ENCODE measurements around the gene ARHGAP27. TPM values are rescaled to one million over a fixed set of nuclear protein-coding genes. Genes with fewer than 3 reads are reported as not detected.
"Not testable (repeated sequence)": the region's sequence is repeated elsewhere in the genome, so short reads cannot be mapped to it uniquely, and the experiment has no call there.

ARHGAP27 gene
- polyA plus RNA-seq, 1 experiment, result 2.3 TPM

DNA sequence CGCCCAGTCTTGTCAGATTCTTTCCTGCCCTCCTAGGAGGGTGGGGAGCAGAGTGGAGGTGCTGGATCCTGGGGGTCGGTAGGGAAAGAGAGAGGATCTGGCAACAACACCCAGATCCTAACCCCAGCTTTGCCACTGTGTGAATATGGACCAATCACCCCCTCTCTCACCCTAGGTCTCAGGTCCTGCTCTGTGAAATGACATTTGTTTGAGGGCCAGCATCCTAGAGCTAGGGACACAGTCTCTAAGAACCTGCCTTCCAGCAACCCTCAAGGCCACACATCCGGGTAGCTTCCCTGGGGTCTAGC, 87.5 kb downstream of the ARHGAP27 start:
- no peak for DNase-seq (ENCODE audit: low read depth)
- Histone ChIP-seq H3K36me3 (ENCODE audit: control insufficient read depth, insufficient read depth, low read length) (no peaks in the 10 kb centered on the region), H3K4me3 (ENCODE audit: low read depth, low read length) (no peak overlapping the region), H3K27me3 (ENCODE audit: control insufficient read depth, insufficient read depth, low read length) (no peaks in the 10 kb centered on the region)
- ChIA-PET CTCF (interaction anchor here (0.9 to 2.4 kb wide), 8 partner anchors 20 to 123 kb away, joined by 3 to 9 read pairs (median 4); partner anchors contain the start of genes FMNL1 and MAP3K14), POLR2A (interaction anchor here (0.8 to 0.9 kb wide), 2 partner anchors 24 to 28 kb away, joined by 5 read pairs; partner anchors contain the start of gene MAP3K14)
- no peak for TF ChIP-seq CTCF (IDR thresholded peaks at IDR 0.05; ENCODE audit: insufficient read depth, low read depth, low read length)

DNA sequence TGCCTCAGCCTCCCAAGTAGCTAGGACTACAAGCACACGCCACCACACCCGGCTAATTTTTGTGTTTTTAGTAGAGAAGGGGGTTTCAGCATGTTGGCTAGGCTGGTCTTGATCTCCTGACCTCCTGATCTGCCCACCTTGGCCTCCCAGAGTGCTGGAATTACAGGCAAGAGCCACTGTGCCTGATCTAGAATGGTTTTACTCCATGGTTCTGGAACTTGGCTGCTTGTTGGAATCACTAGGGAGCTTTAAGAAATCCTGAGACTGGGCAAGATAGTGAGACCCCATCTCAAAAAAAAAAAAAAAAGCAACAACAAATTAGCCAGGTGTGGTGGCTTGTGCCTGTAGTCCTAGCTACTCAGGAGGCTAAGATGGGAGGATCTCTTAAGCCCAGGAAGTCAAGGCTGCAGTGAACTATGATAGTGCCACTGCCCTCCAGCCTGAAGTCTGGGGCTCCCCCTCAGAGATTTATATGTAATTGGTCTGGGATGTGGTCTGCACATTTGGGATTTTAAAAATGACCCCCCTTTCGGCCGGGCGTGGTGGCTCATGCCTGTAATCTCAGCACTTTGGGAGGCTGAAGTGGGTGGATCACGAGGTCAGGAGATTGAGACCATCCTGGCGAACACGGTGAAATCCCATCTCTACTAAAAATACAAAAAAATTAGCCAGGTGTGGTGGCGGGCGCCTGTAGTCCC, 88.6 kb downstream of the ARHGAP27 start:
- POLR2A ChIA-PET; H3K36me3 ChIP-seq (ENCODE audit: control insufficient read depth, insufficient read depth, low read length); H3K27me3 ChIP-seq (ENCODE audit: control insufficient read depth, insufficient read depth, low read length); H3K4me3 ChIP-seq (ENCODE audit: low read depth, low read length); DNase-seq (ENCODE audit: low read depth): not testable (repeated sequence)
- CTCF ChIA-PET, result interaction anchor here (1.2 to 2.4 kb wide), 2 partner anchors 59 to 96 kb away, joined by 3 to 5 read pairs; no protein-coding TSS in a partner anchor

Other genes starting within 250 kb of the ARHGAP27 start
- 2.0 TPM in 2 replicates for gene FMNL1, start 211.0 kb downstream of the ARHGAP27 start, polyA plus RNA-seq (2011; rRNA removed)
- not detected in 2 replicates for gene SPATA32, start 170.8 kb downstream of the ARHGAP27 start, polyA plus RNA-seq (2011; rRNA removed)
- gene MAP3K14, start 115.8 kb downstream of the ARHGAP27 start, polyA plus RNA-seq (2011; rRNA removed), result 4.5 and 6.5 TPM in 2 replicates
- gene PLEKHM1, start 57.9 kb upstream of the ARHGAP27 start, polyA plus RNA-seq (2011; rRNA removed), result 15.0 and 28.7 TPM in 2 replicates

All from BJ (cell line).